ENCODE data around the gene GRIK2.
A peak's percentile ranks its signal among the peaks of the same experiment; 100 is the strongest.
"Not testable (repeated sequence)": the region's sequence is repeated elsewhere in the genome, so short reads cannot be mapped to it uniquely, and the experiment has no call there.

Gene GRIK2

DNA sequence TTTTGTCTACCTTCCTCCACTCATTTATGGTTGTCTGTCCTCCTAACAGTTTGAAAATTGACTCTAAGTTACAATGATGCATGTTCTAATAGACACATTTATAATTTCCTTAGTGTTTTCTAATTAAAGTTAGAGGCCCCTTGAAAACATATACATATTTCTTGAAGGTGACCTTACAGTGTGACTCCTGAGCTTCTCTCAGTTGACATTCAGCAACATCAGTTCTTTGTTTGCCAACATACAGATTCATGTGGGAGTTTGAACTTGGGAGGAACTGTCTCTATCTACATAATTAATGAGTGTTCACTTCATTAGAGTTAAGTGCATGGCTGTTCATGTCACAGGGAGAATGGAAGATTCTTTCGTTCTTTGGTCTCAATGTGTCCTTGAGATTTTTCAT is 658.2 kb downstream of the GRIK2 start:
- no peak for DNase-seq (ENCODE audit: insufficient read length, low spot score)
- FAIRE-seq, result no peak
- TF ChIP-seq, protein P1, sequence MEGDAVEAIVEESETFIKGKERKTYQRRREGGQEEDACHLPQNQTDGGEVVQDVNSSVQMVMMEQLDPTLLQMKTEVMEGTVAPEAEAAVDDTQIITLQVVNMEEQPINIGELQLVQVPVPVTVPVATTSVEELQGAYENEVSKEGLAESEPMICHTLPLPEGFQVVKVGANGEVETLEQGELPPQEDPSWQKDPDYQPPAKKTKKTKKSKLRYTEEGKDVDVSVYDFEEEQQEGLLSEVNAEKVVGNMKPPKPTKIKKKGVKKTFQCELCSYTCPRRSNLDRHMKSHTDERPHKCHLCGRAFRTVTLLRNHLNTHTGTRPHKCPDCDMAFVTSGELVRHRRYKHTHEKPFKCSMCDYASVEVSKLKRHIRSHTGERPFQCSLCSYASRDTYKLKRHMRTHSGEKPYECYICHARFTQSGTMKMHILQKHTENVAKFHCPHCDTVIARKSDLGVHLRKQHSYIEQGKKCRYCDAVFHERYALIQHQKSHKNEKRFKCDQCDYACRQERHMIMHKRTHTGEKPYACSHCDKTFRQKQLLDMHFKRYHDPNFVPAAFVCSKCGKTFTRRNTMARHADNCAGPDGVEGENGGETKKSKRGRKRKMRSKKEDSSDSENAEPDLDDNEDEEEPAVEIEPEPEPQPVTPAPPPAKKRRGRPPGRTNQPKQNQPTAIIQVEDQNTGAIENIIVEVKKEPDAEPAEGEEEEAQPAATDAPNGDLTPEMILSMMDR (IDR thresholded peaks at IDR 0.05; ENCODE audit: insufficient read depth, missing control alignments), result no peak

DNA sequence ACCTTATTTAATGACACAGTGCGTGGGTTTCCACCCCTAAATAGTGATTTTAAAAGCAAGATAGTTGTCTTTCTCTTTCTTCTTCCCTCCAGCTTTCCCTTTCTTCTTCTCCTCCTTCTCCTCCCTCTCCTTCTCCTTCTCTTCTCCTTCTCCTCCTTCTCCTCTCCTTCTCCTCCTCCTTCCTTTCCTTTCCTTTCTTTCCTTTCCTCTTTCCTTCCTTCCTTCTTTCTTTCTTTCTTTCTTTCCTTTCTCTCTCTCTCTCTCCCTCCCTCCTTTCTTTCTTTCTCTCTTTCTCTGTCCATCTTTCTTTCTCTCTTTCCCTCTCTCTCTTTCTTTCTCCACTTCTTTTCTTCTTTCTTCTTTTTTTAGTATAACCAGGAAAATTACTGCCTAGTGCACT is 670.6 kb downstream of the GRIK2 start:
- DNase-seq (ENCODE audit: insufficient read length, low spot score) (no peak), FAIRE-seq (no peak)
- TF ChIP-seq, protein P1 (IDR thresholded peaks at IDR 0.05; ENCODE audit: insufficient read depth, missing control alignments), result no peak

GRCh38 chr6:102066301-102066700 is 672.8 kb downstream of the GRIK2 start:
- TF ChIP-seq, protein P1 (IDR thresholded peaks at IDR 0.05; ENCODE audit: insufficient read depth, missing control alignments), result no peak
- FAIRE-seq (no peak), DNase-seq (ENCODE audit: insufficient read length, low spot score) (no peak)

DNA sequence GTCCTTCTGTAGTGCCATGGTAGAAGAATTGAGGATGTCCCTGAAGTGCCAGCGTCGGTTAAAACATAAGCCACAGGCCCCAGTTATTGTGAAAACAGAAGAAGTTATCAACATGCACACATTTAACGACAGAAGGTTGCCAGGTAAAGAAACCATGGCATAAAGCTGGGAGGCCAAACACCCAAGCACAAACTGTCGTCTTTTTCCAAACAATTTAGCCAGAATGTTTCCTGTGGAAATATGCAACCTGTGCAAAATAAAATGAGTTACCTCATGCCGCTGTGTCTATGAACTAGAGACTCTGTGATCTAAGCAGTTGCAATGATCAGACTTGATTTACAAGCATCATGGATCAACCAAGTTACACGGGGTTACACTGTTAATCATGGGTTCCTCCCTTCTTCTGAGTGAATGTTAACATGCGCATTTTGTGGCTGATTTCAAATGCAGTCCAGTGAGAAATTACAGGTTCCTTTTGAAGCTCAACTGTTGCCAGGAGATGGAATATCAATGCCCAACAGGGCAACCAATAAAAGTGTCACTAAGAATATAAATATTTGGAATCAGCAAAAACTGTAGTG is 674.9 kb downstream of the GRIK2 start:
- TF ChIP-seq, protein P1 (IDR thresholded peaks at IDR 0.05; ENCODE audit: insufficient read depth, missing control alignments), result no peak
- DNase-seq (ENCODE audit: insufficient read length, low spot score) (no peak), FAIRE-seq (no peak)

DNA sequence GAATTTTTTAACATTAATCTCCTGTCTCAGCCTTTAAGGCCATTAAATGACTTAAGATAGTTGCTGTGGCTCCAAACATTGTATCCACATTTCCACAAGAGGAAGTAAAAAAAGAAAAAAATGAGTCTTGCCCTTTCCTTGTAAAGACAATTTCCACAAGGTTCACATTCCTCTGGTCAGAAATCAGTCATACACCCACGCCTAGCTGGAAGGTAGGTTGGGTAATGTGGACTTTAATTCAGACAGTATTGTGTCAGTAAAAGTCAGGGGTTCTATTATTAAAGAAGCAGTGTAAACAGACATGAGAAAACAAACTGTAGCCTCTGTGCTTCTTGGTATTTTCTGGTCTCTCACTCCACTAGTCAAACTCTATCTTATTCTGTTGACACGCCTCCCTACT is 682.0 kb downstream of the GRIK2 start:
- DNase-seq (ENCODE audit: insufficient read length, low spot score), result no peak
- TF ChIP-seq, protein P1 (IDR thresholded peaks at IDR 0.05; ENCODE audit: insufficient read depth, missing control alignments), result no peak
- FAIRE-seq, result no peak

DNA sequence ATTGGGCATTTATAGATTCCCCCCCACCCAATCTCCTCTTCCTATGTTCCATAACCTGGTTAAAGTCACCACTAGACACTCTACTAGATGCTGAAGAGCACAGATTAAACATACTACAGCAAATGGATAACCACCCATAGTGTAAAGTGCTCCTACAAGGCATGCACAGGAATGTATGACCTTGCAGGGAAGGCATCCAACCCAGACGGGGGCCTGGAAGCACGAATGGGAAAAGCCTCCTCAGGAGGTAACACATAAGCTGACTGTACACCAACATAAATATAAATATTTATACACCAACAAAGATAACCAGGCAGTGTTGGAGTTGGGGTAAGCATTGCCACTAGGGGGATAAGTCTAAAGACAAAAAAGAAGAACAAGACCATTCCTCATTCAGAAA is 691.7 kb downstream of the GRIK2 start:
- no peak for DNase-seq (ENCODE audit: insufficient read length, low spot score)
- TF ChIP-seq, protein P1 (IDR thresholded peaks at IDR 0.05; ENCODE audit: insufficient read depth, missing control alignments), result no peak
- no peak for FAIRE-seq

DNA sequence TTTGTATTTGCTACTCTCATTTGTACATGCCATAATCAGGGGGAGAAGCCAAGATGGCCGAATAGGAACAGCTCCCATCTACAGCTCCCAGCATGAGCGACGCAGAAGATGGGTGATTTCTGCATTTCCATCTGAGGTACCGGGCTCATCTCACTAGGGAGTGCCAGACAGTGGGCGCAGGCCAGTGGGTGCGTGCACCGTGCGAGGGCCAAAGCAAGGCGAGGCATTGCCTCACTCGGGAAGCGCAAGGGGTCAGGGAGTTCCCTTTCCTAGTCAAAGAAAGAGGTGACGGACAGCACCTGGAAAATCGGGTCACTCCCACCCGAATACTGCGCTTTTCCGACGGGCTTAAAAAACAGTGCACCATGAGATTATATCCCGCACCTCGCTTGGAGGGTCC is 694.7 kb downstream of the GRIK2 start:
- FAIRE-seq; DNase-seq (ENCODE audit: insufficient read length, low spot score): not testable (repeated sequence)

- FAIRE-seq (no peak), DNase-seq (ENCODE audit: insufficient read length, low spot score) (no peak)
- TF ChIP-seq, protein P1 (IDR thresholded peaks at IDR 0.05; ENCODE audit: insufficient read depth, missing control alignments), result peak; percentile 29
These were observed 720.9 kb downstream of the GRIK2 start for GRCh38 chr6:102114402-102114801.

All from D721Med (cell line).